Loucy (cell line): ENCODE results near the gene L3MBTL4.

ENCODE experiments used
- H2AFZ ChIP-seq: fragments of 200-600 bp; sonication (generic); 2 replicates; pipeline ENCODE4 v1.6.0; 2016; ENCODE audit warnings: antibody characterized with exemption, mild to moderate bottlenecking, low read length, moderate library complexity
- H3F3A ChIP-seq: fragments of 200-600 bp; 2 replicates; pipeline ENCODE4 v1.6.0; 2016; ENCODE audit warnings: antibody characterized with exemption, low read depth, mild to moderate bottlenecking
- H3K27me3 ChIP-seq: fragments of 200-600 bp; sonication (generic); 2 replicates; pipeline ENCODE4 v1.6.1; 2014; ENCODE audit warnings: low read length, mild to moderate bottlenecking; ENCODE audit not compliant: insufficient read depth, poor library complexity, severe bottlenecking
- H3K36me3 ChIP-seq: fragments of 200-600 bp; sonication (generic); 2 replicates; pipeline ENCODE4 v1.6.1; 2016; ENCODE audit warnings: low read length; ENCODE audit not compliant: insufficient read depth
- H3K4me1 ChIP-seq: fragments of 200-600 bp; sonication (generic); 2 replicates; pipeline ENCODE4 v1.5.1; 2014; ENCODE audit warnings: low read length, mild to moderate bottlenecking; ENCODE audit not compliant: insufficient read depth, poor library complexity, severe bottlenecking
- H3K4me2 ChIP-seq: fragments of 200-600 bp; sonication (generic); 2 replicates; pipeline ENCODE4 v1.6.0; 2014; ENCODE audit warnings: antibody characterized with exemption, low read length, low read depth, mild to moderate bottlenecking; ENCODE audit not compliant: poor library complexity, severe bottlenecking
- H3K4me3 ChIP-seq: fragments of 200-600 bp; sonication (generic); 2 replicates; pipeline ENCODE4 v1.5.1; 2014; ENCODE audit warnings: low read length, mild to moderate bottlenecking, mixed read lengths; ENCODE audit not compliant: poor library complexity, severe bottlenecking
- H3K79me2 ChIP-seq: fragments of 200-600 bp; sonication (generic); 2 replicates; pipeline ENCODE4 v1.6.1; 2014; ENCODE audit warnings: low read length; ENCODE audit not compliant: insufficient read depth
- H3K9ac ChIP-seq: fragments of 200-600 bp; sonication (generic); 2 replicates; pipeline ENCODE4 v1.6.0; 2014; ENCODE audit warnings: mild to moderate bottlenecking, low read depth, low read length, moderate library complexity; ENCODE audit not compliant: poor library complexity, severe bottlenecking
- H3K9me2 ChIP-seq: fragments of 200-600 bp; sonication (generic); replicated peaks from 2 replicates; pipeline ENCODE4 v1.6.1; 2016; ENCODE audit warnings: low read depth, low read length, mixed read lengths
- H3K9me3 ChIP-seq: fragments of 200-600 bp; sonication (generic); 2 replicates; pipeline ENCODE4 v1.6.1; 2014; ENCODE audit warnings: mild to moderate bottlenecking, antibody characterized with exemption, low read length, low read depth; ENCODE audit not compliant: insufficient read depth
- H4K20me1 ChIP-seq: fragments of 200-600 bp; sonication (generic); 2 replicates; pipeline ENCODE4 v1.6.0; 2014; ENCODE audit warnings: antibody characterized with exemption, low read length, mild to moderate bottlenecking; ENCODE audit not compliant: insufficient read depth, poor library complexity, severe bottlenecking
- CTCF ChIP-seq: fragments of 200-600 bp; sonication (generic); conservative IDR thresholded peaks from 2 replicates; pipeline ENCODE4 v1.5.1; 2014; ENCODE audit warnings: mild to moderate bottlenecking, antibody characterized with exemption, low read length
- EZH2phosphoT487 ChIP-seq: fragments of 200-600 bp; IDR thresholded peaks from 2 replicates; pipeline ENCODE4 v1.6.1; 2018; ENCODE audit warnings: antibody characterized with exemption, mild to moderate bottlenecking, moderate library complexity, borderline replicate concordance

Gene L3MBTL4

GRCh38 chr18:6355789-6356589 is 58.7 kb downstream of the L3MBTL4 start:
- Histone ChIP-seq H4K20me1 (no peaks in the 10 kb centered on the region), H3F3A (no peaks in the 10 kb centered on the region), H3K9me2 (no peaks in the 10 kb centered on the region), H3K79me2 (no peaks in the 10 kb centered on the region), H3K4me1 (no peaks in the 10 kb centered on the region), H3K36me3 (no peaks in the 10 kb centered on the region), H3K9ac (no peak overlapping the region), H2AFZ (no peak overlapping the region), H3K4me2 (no peak overlapping the region), H3K4me3 (no peak overlapping the region), H3K27me3 (no peaks in the 10 kb centered on the region), H3K9me3 (0 out of 2 replicates have a peak, but pooled peaks cover 5% of the 10 kb centered on the region)
- no peak for TF ChIP-seq EZH2phosphoT487

- no peak overlapping the region for H3K4me2 ChIP-seq
- H3K9me3 ChIP-seq = 0 out of 2 replicates have a peak, but pooled peaks cover 5% of the 10 kb centered on the region
- no peaks in the 10 kb centered on the region for H3K4me1 ChIP-seq
- no peaks in the 10 kb centered on the region for H4K20me1 ChIP-seq
- H3K36me3 ChIP-seq = no peaks in the 10 kb centered on the region
- H3K9me2 ChIP-seq = no peaks in the 10 kb centered on the region
- no peak overlapping the region for H3K9ac ChIP-seq
- H3K4me3 ChIP-seq = no peak overlapping the region
- TF ChIP-seq EZH2phosphoT487 (no peak), CTCF (no peak)
- no peaks in the 10 kb centered on the region for H3K27me3 ChIP-seq
- H2AFZ ChIP-seq = no peak overlapping the region
- no peaks in the 10 kb centered on the region for H3F3A ChIP-seq
- no peaks in the 10 kb centered on the region for H3K79me2 ChIP-seq
Observed at GRCh38 chr18:6352275-6352674, 62.4 kb downstream of the L3MBTL4 start.

- Histone ChIP-seq H4K20me1 (no peaks in the 10 kb centered on the region), H3K4me3 (no peak overlapping the region), H3K79me2 (no peaks in the 10 kb centered on the region), H3K4me2 (no peak overlapping the region), H3K9ac (no peak overlapping the region), H3K9me3 (no peaks in the 10 kb centered on the region; the same call in none of the 2 replicates), H2AFZ (no peak overlapping the region), H3K27me3 (no peaks in the 10 kb centered on the region), H3K36me3 (no peaks in the 10 kb centered on the region), H3K9me2 (no peaks in the 10 kb centered on the region), H3K4me1 (no peaks in the 10 kb centered on the region), H3F3A (no peaks in the 10 kb centered on the region)
- TF ChIP-seq CTCF (no peak), EZH2phosphoT487 (no peak)
Observed at GRCh38 chr18:6342990-6343389, 71.7 kb downstream of the L3MBTL4 start.
